ENCODE results near the gene AP1S3.

The AP1S3 gene

GRCh38 chr2:223884399-223884798 is 47.0 kb upstream of the AP1S3 start:
- Histone ChIP-seq H3K4me1 (ENCODE audit: insufficient read depth, low read length, poor library complexity, severe bottlenecking) (no peaks in the 10 kb centered on the region), H3K36me3 (ENCODE audit: insufficient read depth, low read length) (peaks cover 21% of the 10 kb centered on the region; the same call in 1 of the 2 replicates), H3K4me3 (ENCODE audit: low read length, poor library complexity, severe bottlenecking) (no peak overlapping the region), H4K20me1 (ENCODE audit: insufficient read depth, low read length, poor library complexity, severe bottlenecking) (no peaks in the 10 kb centered on the region), H3K9me3 (ENCODE audit: insufficient read depth, low read depth, low read length) (no peaks in the 10 kb centered on the region), H2AFZ (ENCODE audit: low read length) (no peak overlapping the region), H3K4me2 (ENCODE audit: low read depth, low read length, poor library complexity, severe bottlenecking) (no peak overlapping the region), H3F3A (ENCODE audit: low read depth) (no peaks in the 10 kb centered on the region), H3K27me3 (ENCODE audit: insufficient read depth, low read length, poor library complexity, severe bottlenecking) (no peaks in the 10 kb centered on the region), H3K9ac (ENCODE audit: low read depth, low read length, poor library complexity, severe bottlenecking) (no peak overlapping the region), H3K9me2 (replicated peaks; ENCODE audit: low read depth, low read length) (no peaks in the 10 kb centered on the region), H3K79me2 (ENCODE audit: insufficient read depth, low read length) (no peaks in the 10 kb centered on the region)
- TF ChIP-seq EZH2phosphoT487 (IDR thresholded peaks at IDR 0.05; ENCODE audit: borderline replicate concordance) (no peak), CTCF (conservative IDR thresholded peaks at IDR 0.05; ENCODE audit: low read length) (no peak)

- H3K4me3 ChIP-seq (ENCODE audit: low read length, poor library complexity, severe bottlenecking) = no peak overlapping the region
- no peaks in the 10 kb centered on the region for H3F3A ChIP-seq (ENCODE audit: low read depth)
- H2AFZ ChIP-seq (ENCODE audit: low read length) = no peak overlapping the region
- no peak overlapping the region for H3K4me2 ChIP-seq (ENCODE audit: low read depth, low read length, poor library complexity, severe bottlenecking)
- no peaks in the 10 kb centered on the region for H3K9me3 ChIP-seq (ENCODE audit: insufficient read depth, low read depth, low read length)
- H3K36me3 ChIP-seq (ENCODE audit: insufficient read depth, low read length) = peaks cover 29% of the 10 kb centered on the region; the same call in 1 of the 2 replicates
- H3K9ac ChIP-seq (ENCODE audit: low read depth, low read length, poor library complexity, severe bottlenecking) = no peak overlapping the region
- no peaks in the 10 kb centered on the region for H3K9me2 ChIP-seq (replicated peaks; ENCODE audit: low read depth, low read length)
- no peak for TF ChIP-seq EZH2phosphoT487 (IDR thresholded peaks at IDR 0.05; ENCODE audit: borderline replicate concordance)
- no peak for TF ChIP-seq CTCF (conservative IDR thresholded peaks at IDR 0.05; ENCODE audit: low read length)
- H3K27me3 ChIP-seq (ENCODE audit: insufficient read depth, low read length, poor library complexity, severe bottlenecking) = no peaks in the 10 kb centered on the region
- no peaks in the 10 kb centered on the region for H3K4me1 ChIP-seq (ENCODE audit: insufficient read depth, low read length, poor library complexity, severe bottlenecking)
- no peaks in the 10 kb centered on the region for H4K20me1 ChIP-seq (ENCODE audit: insufficient read depth, low read length, poor library complexity, severe bottlenecking)
- H3K79me2 ChIP-seq (ENCODE audit: insufficient read depth, low read length) = no peaks in the 10 kb centered on the region
Measured at GRCh38 chr2:223882715-223883114, 45.3 kb upstream of the AP1S3 start.

GRCh38 chr2:223880796-223881195 is 43.4 kb upstream of the AP1S3 start:
- Histone ChIP-seq H3K9me2 (replicated peaks; ENCODE audit: low read depth, low read length) (no peaks in the 10 kb centered on the region), H3K9me3 (ENCODE audit: insufficient read depth, low read depth, low read length) (no peaks in the 10 kb centered on the region), H3K36me3 (ENCODE audit: insufficient read depth, low read length) (peaks cover 35% of the 10 kb centered on the region; the same call in 1 of the 2 replicates), H3K9ac (ENCODE audit: low read depth, low read length, poor library complexity, severe bottlenecking) (no peak overlapping the region), H3K4me1 (ENCODE audit: insufficient read depth, low read length, poor library complexity, severe bottlenecking) (no peaks in the 10 kb centered on the region), H3K4me2 (ENCODE audit: low read depth, low read length, poor library complexity, severe bottlenecking) (no peak overlapping the region), H2AFZ (ENCODE audit: low read length) (no peak overlapping the region), H3K27me3 (ENCODE audit: insufficient read depth, low read length, poor library complexity, severe bottlenecking) (no peaks in the 10 kb centered on the region), H3K79me2 (ENCODE audit: insufficient read depth, low read length) (no peaks in the 10 kb centered on the region), H4K20me1 (ENCODE audit: insufficient read depth, low read length, poor library complexity, severe bottlenecking) (no peaks in the 10 kb centered on the region), H3F3A (ENCODE audit: low read depth) (no peaks in the 10 kb centered on the region), H3K4me3 (ENCODE audit: low read length, poor library complexity, severe bottlenecking) (no peak overlapping the region)
- no peak for TF ChIP-seq CTCF (conservative IDR thresholded peaks at IDR 0.05; ENCODE audit: low read length)
- no peak for TF ChIP-seq EZH2phosphoT487 (IDR thresholded peaks at IDR 0.05; ENCODE audit: borderline replicate concordance)

All from Loucy (cell line).